H7 (cell line): ENCODE measurements around the gene PLCXD3. TPM values are rescaled to one million over a fixed set of nuclear protein-coding genes. Genes with fewer than 3 reads are reported as not detected.
"Not testable (repeated sequence)": the region's sequence is repeated elsewhere in the genome, so short reads cannot be mapped to it uniquely, and the experiment has no call there.

Experiments
- DNase-seq: peaks from one replicate; pipeline ENCODE4 v3.0.0; 2012
- H3K27me3 ChIP-seq: 2 replicates; pipeline ENCODE4 v1.6.0; 2011; ENCODE audit warnings: mild to moderate bottlenecking, low read length; ENCODE audit not compliant: control insufficient read depth, insufficient read depth
- H3K36me3 ChIP-seq: replicated peaks from 2 replicates; pipeline ENCODE4 v1.5.1; 2011; ENCODE audit warnings: low read length; ENCODE audit not compliant: control insufficient read depth, insufficient read depth
- H3K4me3 ChIP-seq: 2 replicates; pipeline ENCODE4 v1.5.1; 2011; ENCODE audit warnings: low read depth, mild to moderate bottlenecking, control low read depth, low read length, moderate library complexity; ENCODE audit not compliant: insufficient read depth
- total RNA-seq: library from RNA; depleted of rRNA; stranded (reverse); fragments of >200 nt; shearing (Covaris generic); gene quantifications from 2 replicates; pipeline ENCODE4 v1.2.3, GENCODE V29; 2014

The PLCXD3 gene
- total RNA-seq, 1 experiment from 2014 or later: 0.38 TPM

DNA sequence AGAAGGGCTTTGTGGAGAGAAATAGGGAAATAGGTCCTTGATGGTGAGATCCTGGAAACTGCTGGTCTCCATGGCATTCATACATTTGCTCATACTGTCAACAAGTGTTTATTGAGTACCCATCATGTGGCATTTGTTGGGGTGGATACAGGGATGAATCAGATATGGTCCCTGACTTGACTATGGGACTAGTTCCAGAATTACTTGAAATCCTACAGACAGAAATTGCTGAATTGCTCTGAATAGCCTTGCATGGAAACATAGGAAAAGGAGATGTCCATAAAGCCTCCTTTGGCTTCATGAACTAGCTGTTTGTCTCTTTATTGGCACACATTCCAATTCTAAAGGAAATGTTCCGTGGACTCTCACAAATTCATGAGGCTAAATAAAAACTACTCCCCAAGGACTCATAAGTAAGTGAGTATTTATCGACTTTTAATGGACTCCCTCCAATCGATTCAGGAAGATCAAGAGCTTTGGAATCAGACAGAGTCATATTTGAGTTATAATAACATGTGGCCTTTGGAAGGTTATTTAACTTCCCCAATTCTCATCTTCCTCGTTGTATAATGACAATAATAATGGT is 174.7 kb downstream of the PLCXD3 start:
- no peak for DNase-seq
- no peaks in the 10 kb centered on the region for H3K27me3 ChIP-seq
- no peak overlapping the region for H3K4me3 ChIP-seq
- no peaks in the 10 kb centered on the region for H3K36me3 ChIP-seq

DNA sequence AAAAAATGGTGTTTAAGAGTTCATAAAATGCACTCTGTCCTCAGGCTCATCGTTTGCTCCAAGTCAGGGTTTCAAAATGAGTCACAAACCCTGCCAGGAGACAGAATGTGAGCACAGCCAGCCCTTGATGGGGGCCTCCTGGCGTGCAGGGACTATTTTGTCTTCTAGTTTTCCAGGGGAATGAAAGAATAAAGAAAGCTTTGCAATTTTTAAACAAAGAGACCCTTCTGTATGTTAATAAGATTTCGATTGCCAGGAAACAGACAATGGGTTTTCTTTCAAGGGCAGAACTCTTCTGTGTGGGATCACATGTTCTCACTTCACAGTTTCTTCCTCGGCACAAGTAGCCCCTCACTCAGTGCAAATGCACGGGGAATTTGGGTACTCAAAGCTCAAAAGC is 175.6 kb downstream of the PLCXD3 start:
- no peak for DNase-seq
- Histone ChIP-seq H3K4me3 (no peak overlapping the region), H3K36me3 (no peaks in the 10 kb centered on the region), H3K27me3 (no peaks in the 10 kb centered on the region)

DNA sequence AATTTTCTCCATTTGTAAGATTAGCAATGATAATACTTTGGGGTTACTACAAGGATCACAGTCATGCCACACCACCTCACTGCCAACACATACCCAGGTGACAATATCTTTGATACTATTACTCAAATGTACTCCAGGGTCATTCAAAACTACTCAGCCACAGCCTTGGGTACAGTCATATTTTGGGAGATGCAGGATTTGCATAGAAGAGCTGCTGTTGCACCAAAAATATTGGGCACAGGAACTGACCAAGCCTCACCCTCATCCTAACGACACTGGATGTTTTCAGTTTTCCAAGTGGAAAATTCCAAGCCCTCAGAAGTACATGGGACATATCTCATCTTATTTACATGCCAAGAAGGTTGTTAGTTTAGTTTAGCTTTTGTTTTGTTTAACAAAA is 176.2 kb downstream of the PLCXD3 start:
- Histone ChIP-seq H3K27me3 (no peaks in the 10 kb centered on the region), H3K4me3 (no peak overlapping the region), H3K36me3 (no peaks in the 10 kb centered on the region)
- DNase-seq: no peak

DNA sequence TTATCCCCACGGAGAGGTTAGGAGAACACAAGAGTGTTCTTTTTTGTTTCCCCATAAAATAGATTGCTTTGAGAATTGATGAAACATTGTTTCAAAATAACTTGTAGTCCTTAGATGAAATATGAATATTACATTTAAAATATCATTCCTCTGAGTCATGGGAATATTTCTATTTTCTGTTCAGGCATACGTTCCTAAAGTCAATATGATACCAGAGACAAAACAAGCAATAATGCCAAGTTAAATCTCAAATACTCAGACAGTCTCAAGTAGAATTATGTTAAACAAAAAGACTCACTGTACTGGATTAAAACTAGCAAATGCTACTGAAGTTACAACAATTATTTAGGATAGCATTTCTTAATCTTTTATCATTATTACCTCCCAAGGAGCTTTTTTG is 185.3 kb downstream of the PLCXD3 start:
- H3K27me3 ChIP-seq: no peaks in the 10 kb centered on the region
- no peaks in the 10 kb centered on the region for H3K36me3 ChIP-seq
- DNase-seq: no peak
- no peak overlapping the region for H3K4me3 ChIP-seq

DNA sequence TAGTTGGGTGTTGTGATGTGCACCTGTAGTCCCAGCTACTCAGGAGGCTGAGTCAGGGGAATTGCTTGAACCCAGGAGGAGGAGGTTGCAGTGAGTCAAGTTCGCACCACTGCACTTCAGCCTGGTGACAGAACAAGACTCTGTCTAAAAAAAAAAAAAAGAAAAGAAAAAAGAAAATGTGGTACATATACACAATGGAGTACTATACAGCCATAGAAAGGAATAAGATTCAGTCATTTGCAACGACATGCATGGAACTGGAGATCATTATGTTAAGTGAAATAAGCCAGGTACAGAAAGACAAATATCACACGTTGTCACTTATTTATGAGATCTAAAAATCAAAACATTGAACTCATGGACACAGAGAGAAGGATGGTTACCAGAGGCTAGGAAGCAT is 187.6 kb downstream of the PLCXD3 start:
- not testable (repeated sequence) for H3K4me3 ChIP-seq, H3K36me3 ChIP-seq, DNase-seq, H3K27me3 ChIP-seq

DNA sequence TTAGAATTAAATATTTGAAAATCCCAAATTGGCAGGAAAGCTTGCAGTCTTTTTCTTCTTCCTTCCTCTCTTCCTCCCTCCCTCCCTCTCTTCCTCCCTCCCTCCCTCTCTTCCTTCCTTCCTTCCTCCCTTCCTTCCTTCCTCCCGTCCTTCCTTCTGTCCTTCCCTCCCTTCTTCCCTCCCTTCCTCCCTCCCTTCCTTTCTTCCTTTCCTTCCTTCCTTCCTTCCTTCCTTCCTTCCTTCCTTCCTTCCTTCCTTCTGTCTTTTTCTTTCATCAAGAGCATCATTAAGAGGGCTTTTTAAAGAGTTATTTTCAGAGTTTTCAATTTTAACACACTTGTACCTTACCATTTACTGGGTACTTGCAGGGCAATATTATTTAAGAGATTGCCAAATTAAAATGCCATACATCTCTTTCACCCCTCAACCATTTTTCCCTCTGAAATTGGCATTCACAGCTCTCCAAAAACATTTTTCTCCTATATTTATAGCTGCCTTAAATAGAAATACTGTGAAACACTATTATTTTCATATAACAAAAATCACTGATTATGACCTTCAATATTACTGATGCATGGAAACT is 197.8 kb downstream of the PLCXD3 start:
- no peaks in the 10 kb centered on the region for H3K27me3 ChIP-seq
- H3K36me3 ChIP-seq: no peaks in the 10 kb centered on the region
- H3K4me3 ChIP-seq: no peak overlapping the region
- DNase-seq: no peak

DNA sequence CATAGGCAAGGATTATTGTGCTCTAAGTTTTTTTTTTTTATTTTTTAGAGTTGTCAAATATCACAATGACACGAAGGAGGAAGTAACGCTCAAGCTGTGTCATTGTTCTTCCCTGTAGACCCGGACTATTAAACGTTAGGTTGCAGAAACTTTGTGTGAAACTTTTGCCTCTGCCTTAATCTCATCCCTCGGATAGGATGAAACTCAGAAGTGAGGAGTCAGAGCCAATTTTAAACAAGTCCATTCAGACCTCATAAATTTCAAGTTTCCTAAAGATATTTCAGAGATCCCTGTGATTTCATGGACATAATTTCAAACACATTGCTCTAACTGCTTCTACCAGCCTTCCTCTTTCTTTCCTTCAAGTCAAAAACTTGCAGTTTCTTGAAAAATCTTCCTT is 198.3 kb downstream of the PLCXD3 start:
- Histone ChIP-seq H3K27me3 (no peaks in the 10 kb centered on the region), H3K4me3 (no peak overlapping the region), H3K36me3 (no peaks in the 10 kb centered on the region)
- DNase-seq: no peak

DNA sequence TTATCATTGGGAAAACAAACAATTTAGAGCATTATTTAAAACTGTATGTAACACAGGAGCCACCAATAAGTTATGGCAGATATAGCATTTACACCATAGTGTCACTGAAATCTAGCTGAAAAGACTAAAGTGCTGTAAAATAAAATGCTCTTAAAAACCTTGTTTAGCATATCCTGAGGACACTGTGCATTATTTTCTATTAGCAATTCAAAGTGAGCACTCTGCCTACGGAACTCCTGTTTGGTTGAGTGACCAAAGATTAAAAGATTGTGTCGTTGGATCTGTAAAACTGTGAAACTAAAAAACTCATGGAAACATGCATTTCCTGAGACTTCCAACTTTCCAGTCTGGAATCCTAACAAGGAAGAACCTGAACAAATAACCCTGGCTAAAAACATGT is 201.1 kb downstream of the PLCXD3 start:
- Histone ChIP-seq H3K4me3 (no peak overlapping the region), H3K36me3 (no peaks in the 10 kb centered on the region)

DNA sequence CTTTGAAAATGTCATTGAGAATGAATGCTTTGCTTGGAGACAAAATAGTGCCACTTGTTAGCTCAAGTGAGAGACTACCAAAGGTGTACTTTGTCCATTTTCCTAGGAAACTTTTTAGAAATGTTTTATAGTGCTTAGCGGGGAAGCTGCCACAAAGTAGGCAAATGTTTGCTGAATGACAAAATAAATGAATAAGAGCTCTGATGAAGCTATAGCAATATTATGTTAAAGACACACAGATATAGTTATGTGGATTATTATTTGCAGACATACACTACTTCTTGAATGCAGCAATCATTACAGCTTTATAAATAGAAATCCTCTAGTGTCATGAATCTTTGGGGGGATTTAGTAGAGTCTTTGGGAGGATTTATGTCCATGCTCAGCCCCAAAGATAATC is 204.4 kb downstream of the PLCXD3 start:
- Histone ChIP-seq H3K27me3 (no peaks in the 10 kb centered on the region), H3K36me3 (no peaks in the 10 kb centered on the region), H3K4me3 (no peak overlapping the region)
- DNase-seq: no peak

More for the DNA sequence above, 201.1 kb downstream of the PLCXD3 start:
- no peak for DNase-seq
- no peaks in the 10 kb centered on the region for H3K27me3 ChIP-seq

DNA sequence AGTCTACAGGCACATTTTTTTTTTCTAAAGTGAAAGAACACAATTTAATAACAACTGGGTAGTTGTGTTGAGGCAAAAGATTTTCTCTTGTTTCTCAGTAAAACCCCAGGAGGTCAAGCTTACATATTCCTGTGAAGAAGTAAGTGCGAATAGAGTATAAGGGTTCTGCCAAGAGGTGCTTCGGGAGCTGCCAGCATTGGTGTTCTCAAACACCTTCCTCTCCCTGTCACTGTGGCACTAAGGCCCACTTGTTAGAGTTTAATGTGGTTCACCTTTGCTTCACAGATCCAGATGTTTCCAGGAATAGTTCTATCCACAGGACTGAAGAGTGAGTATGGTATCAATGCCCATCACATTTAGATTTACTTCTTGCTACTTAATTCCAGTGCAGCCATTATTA is 205.3 kb downstream of the PLCXD3 start:
- no peak for DNase-seq
- no peak overlapping the region for H3K4me3 ChIP-seq
- no peaks in the 10 kb centered on the region for H3K36me3 ChIP-seq
- no peaks in the 10 kb centered on the region for H3K27me3 ChIP-seq

DNA sequence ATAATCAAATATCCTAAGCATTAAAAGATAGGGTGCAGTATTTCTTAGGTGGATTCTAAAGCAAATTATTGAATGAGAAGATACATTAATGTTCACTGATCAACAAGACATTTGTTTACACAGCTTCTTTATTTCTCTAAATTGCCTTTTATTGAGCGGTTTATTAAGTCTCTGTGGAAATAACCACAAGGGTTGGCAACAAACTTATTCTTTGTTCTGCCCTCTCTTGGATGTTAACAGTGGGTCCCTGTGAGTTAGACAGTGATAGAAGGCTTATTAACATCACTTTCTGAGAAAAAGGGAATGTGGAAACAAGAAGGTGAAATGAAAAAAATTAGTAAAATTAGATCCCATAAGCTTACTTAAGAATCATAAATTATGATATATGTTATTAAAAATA is 214.3 kb downstream of the PLCXD3 start:
- no peaks in the 10 kb centered on the region for H3K27me3 ChIP-seq
- DNase-seq: no peak
- no peaks in the 10 kb centered on the region for H3K36me3 ChIP-seq
- H3K4me3 ChIP-seq: no peak overlapping the region

DNA sequence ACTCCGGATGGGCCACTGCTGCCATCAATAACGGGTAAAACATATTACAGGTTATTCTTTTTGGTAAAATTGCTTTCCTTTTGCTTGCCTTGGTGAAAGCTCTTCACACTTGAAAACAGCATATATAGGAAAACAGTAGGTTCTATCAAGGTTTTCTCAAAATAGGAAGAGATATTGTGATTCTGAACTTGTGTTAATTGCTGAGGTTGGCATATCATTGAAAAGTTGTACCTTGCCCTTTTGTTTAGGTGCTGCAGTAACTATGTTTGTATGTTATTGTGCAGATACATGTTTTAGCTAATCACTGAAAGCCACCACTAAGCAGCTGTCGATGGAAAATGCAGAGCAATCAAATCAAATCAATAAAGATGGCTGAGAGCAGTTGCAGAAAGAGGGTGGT is 219.1 kb downstream of the PLCXD3 start:
- Histone ChIP-seq H3K4me3 (no peak overlapping the region), H3K27me3 (no peaks in the 10 kb centered on the region), H3K36me3 (no peaks in the 10 kb centered on the region)
- no peak for DNase-seq

DNA sequence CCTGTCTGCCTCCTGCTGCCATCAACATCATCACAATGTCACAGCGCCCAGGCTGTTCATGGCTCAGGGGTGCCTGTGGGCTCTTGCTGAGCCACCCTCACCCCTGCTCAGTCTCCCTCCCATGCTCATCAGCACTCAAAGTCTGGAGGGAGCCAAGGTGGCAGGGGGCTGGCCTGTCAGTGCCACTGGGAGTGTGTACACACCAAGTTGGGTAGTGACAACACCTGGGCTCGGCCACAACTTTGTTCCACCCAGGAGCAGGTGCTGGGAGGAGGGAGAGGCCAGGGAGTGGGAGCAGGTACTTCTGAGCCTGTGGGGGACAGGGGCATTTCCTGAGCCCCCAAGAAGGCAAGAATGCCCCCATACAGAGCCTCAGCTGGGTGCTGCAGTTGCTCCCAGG is 219.6 kb downstream of the PLCXD3 start:
- Histone ChIP-seq H3K27me3 (no peaks in the 10 kb centered on the region), H3K4me3 (no peak overlapping the region), H3K36me3 (no peaks in the 10 kb centered on the region)
- no peak for DNase-seq

DNA sequence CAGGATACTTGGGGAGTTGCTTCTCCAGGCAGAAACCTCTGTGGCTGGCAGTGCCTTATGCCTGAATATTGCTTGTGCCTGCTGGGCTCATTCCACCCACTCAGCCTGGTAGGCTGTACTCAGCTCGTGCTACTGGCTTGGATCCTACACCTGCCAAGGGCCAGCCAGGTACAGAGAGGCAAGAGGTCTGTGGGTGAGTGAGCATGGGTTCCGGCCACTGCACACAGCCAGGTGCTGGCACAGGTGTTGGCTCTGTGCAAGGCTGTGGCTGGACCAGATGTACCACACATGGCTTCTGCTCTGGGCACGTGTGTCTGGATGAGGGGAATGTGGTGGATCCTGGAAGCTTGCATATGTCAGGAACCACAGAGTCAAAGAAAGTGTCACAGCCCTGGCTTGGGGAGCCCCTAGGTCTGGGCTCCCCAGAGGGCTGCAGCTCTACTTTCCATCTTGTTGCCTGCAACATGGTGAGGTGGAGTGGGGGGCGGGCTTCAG is 220.4 kb downstream of the PLCXD3 start:
- no peaks in the 10 kb centered on the region for H3K27me3 ChIP-seq
- H3K36me3 ChIP-seq: no peaks in the 10 kb centered on the region
- no peak overlapping the region for H3K4me3 ChIP-seq
- no peak for DNase-seq

DNA sequence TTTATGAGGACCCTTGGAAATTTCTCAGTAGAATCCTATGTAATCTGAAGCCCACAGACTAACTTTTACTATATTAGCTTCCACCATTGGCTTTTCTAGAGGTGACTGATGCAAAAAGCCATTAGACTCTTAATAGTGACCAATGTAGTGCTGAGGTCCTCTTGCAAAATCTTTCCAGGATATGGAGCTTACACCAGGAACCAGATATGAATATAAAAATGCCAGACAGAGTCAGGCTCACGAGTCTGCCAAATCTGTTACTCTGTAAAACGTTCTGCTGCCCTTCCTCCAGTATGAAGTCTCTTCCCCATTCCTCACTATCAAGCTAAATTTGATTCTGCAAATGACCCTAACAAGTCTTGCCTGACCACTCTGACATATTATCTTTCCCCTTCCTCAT is 223.7 kb downstream of the PLCXD3 start:
- Histone ChIP-seq H3K36me3 (no peaks in the 10 kb centered on the region), H3K27me3 (no peaks in the 10 kb centered on the region), H3K4me3 (no peak overlapping the region)
- DNase-seq: no peak

DNA sequence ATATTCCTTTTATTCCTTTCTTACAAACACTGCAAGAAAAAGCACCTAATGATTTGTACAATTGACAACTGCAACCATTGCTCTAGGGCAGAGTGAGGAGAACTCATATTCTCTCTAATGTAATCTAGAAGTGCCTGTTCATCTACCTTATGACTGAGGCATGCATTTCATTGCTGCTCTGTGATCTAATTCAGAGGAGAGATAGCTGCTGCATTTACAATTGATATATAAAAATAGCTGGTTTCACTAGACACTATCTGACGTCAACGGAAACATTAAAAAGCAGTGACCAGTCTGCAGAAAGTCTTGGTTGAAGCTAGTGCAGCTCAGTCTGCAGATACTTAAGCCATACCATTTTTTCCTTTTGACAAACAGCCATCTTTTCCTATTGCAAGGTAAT is 224.2 kb downstream of the PLCXD3 start:
- DNase-seq: no peak
- H3K36me3 ChIP-seq: no peaks in the 10 kb centered on the region

More for the DNA sequence above, 224.2 kb downstream of the PLCXD3 start:
- Histone ChIP-seq H3K27me3 (no peaks in the 10 kb centered on the region), H3K4me3 (no peak overlapping the region)
